ENCODE data around the gene TCEA3. TPM values are rescaled to one million over a fixed set of nuclear protein-coding genes. Genes with fewer than 3 reads are reported as not detected.
A peak's percentile ranks its signal among the peaks of the same experiment; 100 is the strongest.

Gene TCEA3
- polyA plus RNA-seq (2012; ENCODE audit: low read depth, missing spikeins) = 0.09 TPM

GRCh38 chr1:23424293-23425192 is at the start of gene TCEA3:
TSS of gene TCEA3 (minus strand) at chr1:23424748. CDS start at chr1:23424633, 115 bp downstream.
- DNase-seq (ENCODE audit: insufficient read length, low spot score) = peak; percentile 39
- TF ChIP-seq POLR2AphosphoS5 (IDR thresholded peaks at IDR 0.05; ENCODE audit: low read depth, low read length) (no peak), TAF1 (IDR thresholded peaks at IDR 0.05; ENCODE audit: low read depth, low read length) (no peak), PAX5 (IDR thresholded peaks at IDR 0.05; ENCODE audit: insufficient read depth, low read length, severe bottlenecking) (no peak), POU2F2 (IDR thresholded peaks at IDR 0.05; ENCODE audit: low read depth, low read length) (no peak), SPI1 (IDR thresholded peaks at IDR 0.05; ENCODE audit: low read depth, low read length) (no peak), POLR2A (IDR thresholded peaks at IDR 0.05; ENCODE audit: low read depth, low read length) (no peak)
- no peak for FAIRE-seq

DNA sequence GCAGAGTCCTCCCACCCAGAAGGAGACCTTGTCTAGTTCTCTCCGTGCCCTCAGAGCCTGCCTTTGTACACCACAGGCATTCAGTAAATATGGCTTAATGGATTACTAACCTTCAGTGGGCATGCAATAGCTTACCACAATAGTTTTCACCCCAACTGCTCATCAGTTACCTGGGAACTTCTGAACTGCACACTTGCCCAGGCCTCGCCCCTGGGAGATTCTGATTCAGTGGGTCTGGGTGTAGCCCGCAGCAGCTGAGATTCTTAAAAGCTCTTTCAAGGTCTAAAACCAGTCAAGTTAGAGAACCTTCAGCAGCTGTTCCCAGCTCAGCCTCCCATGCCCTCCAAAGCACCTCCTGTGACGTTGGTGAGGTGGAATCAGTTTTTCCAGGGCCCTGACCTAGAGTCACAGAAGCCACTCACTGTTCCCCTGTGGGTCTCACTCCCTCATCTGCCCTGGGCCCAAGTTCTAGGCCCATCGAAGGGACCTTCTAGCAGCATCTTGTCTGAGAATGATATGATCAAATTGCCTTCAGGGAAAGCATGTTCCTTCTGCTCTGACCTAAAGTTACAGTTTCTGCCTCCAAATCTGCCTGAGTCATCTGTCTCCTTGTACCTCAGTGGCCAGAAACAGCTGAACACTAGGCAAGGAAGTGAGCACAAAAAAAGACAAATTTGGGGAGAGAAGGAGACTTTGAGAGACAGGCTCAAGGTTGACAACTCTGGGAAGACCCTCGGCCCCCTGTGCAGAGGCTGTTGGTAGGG is 48.7 kb upstream of the TCEA3 start:
- no peak for DNase-seq (ENCODE audit: insufficient read length, low spot score)
- peak; percentile 61 for FAIRE-seq
- TF ChIP-seq POU2F2 (IDR thresholded peaks at IDR 0.05; ENCODE audit: low read depth, low read length) (no peak), SPI1 (IDR thresholded peaks at IDR 0.05; ENCODE audit: low read depth, low read length) (no peak), TAF1 (IDR thresholded peaks at IDR 0.05; ENCODE audit: low read depth, low read length) (no peak), PAX5 (IDR thresholded peaks at IDR 0.05; ENCODE audit: insufficient read depth, low read length, severe bottlenecking) (no peak), POLR2A (IDR thresholded peaks at IDR 0.05; ENCODE audit: low read depth, low read length) (no peak), POLR2AphosphoS5 (IDR thresholded peaks at IDR 0.05; ENCODE audit: low read depth, low read length) (no peak)

DNA sequence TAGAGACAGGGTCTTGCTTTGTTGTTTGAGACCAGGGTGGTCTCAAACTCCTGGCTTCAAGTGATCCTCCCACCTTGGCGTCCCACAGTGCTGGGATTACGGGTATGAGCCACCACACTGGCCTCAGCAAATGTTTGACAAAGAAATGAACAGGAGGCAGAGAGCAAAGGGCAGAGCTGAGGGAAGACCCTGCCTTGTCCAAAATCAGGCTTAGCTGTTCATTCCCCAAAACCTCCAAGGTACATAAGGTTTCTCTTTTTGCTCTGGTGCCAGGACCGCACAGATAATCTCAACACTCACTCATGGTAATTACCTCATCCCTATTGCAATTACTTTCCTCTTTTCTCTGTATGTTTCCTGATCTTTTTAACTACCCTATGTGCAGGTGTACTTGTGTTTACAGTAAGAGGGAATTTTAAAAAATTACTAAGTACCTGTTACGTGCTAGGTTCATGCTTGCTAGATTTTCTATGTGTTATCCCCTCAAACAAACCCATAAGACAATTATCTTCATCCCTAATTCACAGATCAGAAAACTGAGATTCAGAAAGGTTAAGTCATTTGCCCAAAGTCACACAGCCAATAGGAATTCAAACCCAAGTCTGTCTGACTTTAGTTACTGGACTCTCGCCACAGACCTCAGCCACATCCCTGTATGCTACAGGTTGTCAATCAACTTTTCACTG is 47.9 kb upstream of the TCEA3 start:
- DNase-seq (ENCODE audit: insufficient read length, low spot score) (no peak), FAIRE-seq (no peak)
- TF ChIP-seq POU2F2 (IDR thresholded peaks at IDR 0.05; ENCODE audit: low read depth, low read length) (no peak), POLR2AphosphoS5 (IDR thresholded peaks at IDR 0.05; ENCODE audit: low read depth, low read length) (no peak), SPI1 (IDR thresholded peaks at IDR 0.05; ENCODE audit: low read depth, low read length) (no peak), TAF1 (IDR thresholded peaks at IDR 0.05; ENCODE audit: low read depth, low read length) (no peak), PAX5 (IDR thresholded peaks at IDR 0.05; ENCODE audit: insufficient read depth, low read length, severe bottlenecking) (no peak), POLR2A (IDR thresholded peaks at IDR 0.05; ENCODE audit: low read depth, low read length) (no peak)

- FAIRE-seq (no peak), DNase-seq (ENCODE audit: insufficient read length, low spot score) (no peak)
- TF ChIP-seq POLR2A (IDR thresholded peaks at IDR 0.05; ENCODE audit: low read depth, low read length) (no peak), PAX5 (IDR thresholded peaks at IDR 0.05; ENCODE audit: insufficient read depth, low read length, severe bottlenecking) (no peak), SPI1 (IDR thresholded peaks at IDR 0.05; ENCODE audit: low read depth, low read length) (no peak), TAF1 (IDR thresholded peaks at IDR 0.05; ENCODE audit: low read depth, low read length) (no peak), POU2F2 (IDR thresholded peaks at IDR 0.05; ENCODE audit: low read depth, low read length) (no peak), POLR2AphosphoS5 (IDR thresholded peaks at IDR 0.05; ENCODE audit: low read depth, low read length) (no peak)
These were observed 47.0 kb upstream of the TCEA3 start for GRCh38 chr1:23471473-23472075.

- no peak for DNase-seq (ENCODE audit: insufficient read length, low spot score)
- TF ChIP-seq PAX5 (IDR thresholded peaks at IDR 0.05; ENCODE audit: insufficient read depth, low read length, severe bottlenecking) (no peak), POLR2AphosphoS5 (IDR thresholded peaks at IDR 0.05; ENCODE audit: low read depth, low read length) (no peak), SPI1 (IDR thresholded peaks at IDR 0.05; ENCODE audit: low read depth, low read length) (no peak), POLR2A (IDR thresholded peaks at IDR 0.05; ENCODE audit: low read depth, low read length) (no peak), TAF1 (IDR thresholded peaks at IDR 0.05; ENCODE audit: low read depth, low read length) (no peak), POU2F2 (IDR thresholded peaks at IDR 0.05; ENCODE audit: low read depth, low read length) (no peak)
- FAIRE-seq = no peak
These were observed 45.9 kb upstream of the TCEA3 start for GRCh38 chr1:23470282-23471070.

- DNase-seq (ENCODE audit: insufficient read length, low spot score) = no peak
- TF ChIP-seq POLR2A (IDR thresholded peaks at IDR 0.05; ENCODE audit: low read depth, low read length) (no peak), SPI1 (IDR thresholded peaks at IDR 0.05; ENCODE audit: low read depth, low read length) (no peak), TAF1 (IDR thresholded peaks at IDR 0.05; ENCODE audit: low read depth, low read length) (no peak), POLR2AphosphoS5 (IDR thresholded peaks at IDR 0.05; ENCODE audit: low read depth, low read length) (no peak), POU2F2 (IDR thresholded peaks at IDR 0.05; ENCODE audit: low read depth, low read length) (no peak), PAX5 (IDR thresholded peaks at IDR 0.05; ENCODE audit: insufficient read depth, low read length, severe bottlenecking) (no peak)
- no peak for FAIRE-seq
These were observed 44.9 kb upstream of the TCEA3 start for GRCh38 chr1:23469372-23469982.

DNA sequence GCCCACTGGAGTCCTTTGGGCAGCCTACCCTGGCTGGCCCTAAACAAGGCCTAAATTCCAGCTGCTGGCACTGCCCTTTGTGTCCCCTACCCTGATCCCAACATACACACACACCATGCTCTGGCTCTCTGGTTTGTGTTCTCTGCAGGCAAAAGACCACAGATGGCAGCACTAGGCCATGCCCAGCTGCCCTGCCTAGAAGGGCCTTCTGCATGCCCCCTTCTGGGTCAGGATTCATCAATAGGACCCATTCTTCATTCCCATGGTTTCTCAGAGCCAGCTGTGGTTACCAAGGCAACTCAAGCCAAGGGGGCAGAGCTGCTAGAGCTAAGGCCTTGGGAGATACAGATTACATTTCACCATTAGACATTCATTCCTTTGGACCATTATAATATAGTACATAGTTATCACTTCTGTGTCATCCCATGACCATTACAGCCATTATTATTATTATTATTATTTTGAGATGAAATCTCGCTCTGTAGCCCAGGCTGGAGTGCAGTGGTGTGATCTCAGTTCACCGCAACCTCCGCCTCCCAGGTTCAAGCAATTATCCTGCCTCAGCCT is 42.0 kb upstream of the TCEA3 start:
- FAIRE-seq = no peak
- TF ChIP-seq POLR2AphosphoS5 (IDR thresholded peaks at IDR 0.05; ENCODE audit: low read depth, low read length) (no peak), POU2F2 (IDR thresholded peaks at IDR 0.05; ENCODE audit: low read depth, low read length) (no peak), PAX5 (IDR thresholded peaks at IDR 0.05; ENCODE audit: insufficient read depth, low read length, severe bottlenecking) (no peak), TAF1 (IDR thresholded peaks at IDR 0.05; ENCODE audit: low read depth, low read length) (no peak), POLR2A (IDR thresholded peaks at IDR 0.05; ENCODE audit: low read depth, low read length) (no peak), SPI1 (IDR thresholded peaks at IDR 0.05; ENCODE audit: low read depth, low read length) (no peak)
- DNase-seq (ENCODE audit: insufficient read length, low spot score) = no peak

Data from GM12891 (cell line).